ENCODE measurements around the gene SLC17A9. TPM values are rescaled to one million over a fixed set of nuclear protein-coding genes. Genes with fewer than 3 reads are reported as not detected.

SLC17A9 gene, protein sequence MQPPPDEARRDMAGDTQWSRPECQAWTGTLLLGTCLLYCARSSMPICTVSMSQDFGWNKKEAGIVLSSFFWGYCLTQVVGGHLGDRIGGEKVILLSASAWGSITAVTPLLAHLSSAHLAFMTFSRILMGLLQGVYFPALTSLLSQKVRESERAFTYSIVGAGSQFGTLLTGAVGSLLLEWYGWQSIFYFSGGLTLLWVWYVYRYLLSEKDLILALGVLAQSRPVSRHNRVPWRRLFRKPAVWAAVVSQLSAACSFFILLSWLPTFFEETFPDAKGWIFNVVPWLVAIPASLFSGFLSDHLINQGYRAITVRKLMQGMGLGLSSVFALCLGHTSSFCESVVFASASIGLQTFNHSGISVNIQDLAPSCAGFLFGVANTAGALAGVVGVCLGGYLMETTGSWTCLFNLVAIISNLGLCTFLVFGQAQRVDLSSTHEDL
- total RNA-seq (ENCODE audit: unreplicated experiment): 7.0 TPM
- long read RNA-seq, partial matches to known transcripts: 0 of 1 reads
- long read RNA-seq, other reads (novel, unspliced or antisense): 1 of 1 reads

DNA sequence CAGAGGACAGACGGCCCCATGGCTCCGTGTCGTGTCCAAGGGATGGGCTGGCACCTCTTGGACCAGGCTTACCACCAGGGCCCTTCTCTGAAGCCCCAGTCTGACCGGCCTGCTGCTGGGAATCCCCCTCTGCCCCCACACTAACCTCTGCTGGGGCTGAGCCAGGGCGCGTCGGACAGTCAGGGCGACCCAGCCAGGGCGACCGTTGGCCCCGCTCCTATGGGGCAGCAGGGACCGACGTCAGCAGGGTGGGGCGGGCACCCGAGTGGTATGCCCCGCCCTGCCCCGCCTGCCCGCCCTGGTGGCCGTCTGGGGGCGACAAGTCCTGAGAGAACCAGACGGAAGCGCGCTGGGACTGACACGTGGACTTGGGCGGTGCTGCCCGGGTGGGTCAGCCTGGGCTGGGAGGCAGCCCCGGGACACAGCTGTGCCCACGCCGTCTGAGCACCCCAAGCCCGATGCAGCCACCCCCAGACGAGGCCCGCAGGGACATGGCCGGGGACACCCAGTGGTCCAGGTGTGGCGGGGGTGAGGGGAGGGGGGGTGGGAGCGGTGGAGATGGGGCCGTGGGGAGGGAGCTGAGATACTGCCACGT lies at the start of gene SLC17A9:
SLC17A9 (plus strand) TSS at position 337 of the 595 bp plus-strand sequence; CDS start at position 459, 122 bp downstream.
- H3K27me3 Mint-ChIP-seq (ENCODE audit: unreplicated experiment): peaks cover 5% of the 10 kb centered on the region
- DNase-seq (ENCODE audit: low spot score): peak; percentile 41
- H3K27ac Mint-ChIP-seq (ENCODE audit: unreplicated experiment): no peak within 1 kb of the TSS
- no peak within 1 kb of the TSS for H3K4me3 Mint-ChIP-seq (ENCODE audit: unreplicated experiment)
- H3K4me1 Mint-ChIP-seq (ENCODE audit: unreplicated experiment): peaks cover 10% of the 10 kb centered on the region
- H3K9me3 Mint-ChIP-seq (ENCODE audit: unreplicated experiment): no peaks in the 10 kb centered on the region
- H3K36me3 Mint-ChIP-seq (ENCODE audit: low read depth, unreplicated experiment): peaks cover 10% of the 10 kb centered on the region
- TF ChIP-seq, protein P1, sequence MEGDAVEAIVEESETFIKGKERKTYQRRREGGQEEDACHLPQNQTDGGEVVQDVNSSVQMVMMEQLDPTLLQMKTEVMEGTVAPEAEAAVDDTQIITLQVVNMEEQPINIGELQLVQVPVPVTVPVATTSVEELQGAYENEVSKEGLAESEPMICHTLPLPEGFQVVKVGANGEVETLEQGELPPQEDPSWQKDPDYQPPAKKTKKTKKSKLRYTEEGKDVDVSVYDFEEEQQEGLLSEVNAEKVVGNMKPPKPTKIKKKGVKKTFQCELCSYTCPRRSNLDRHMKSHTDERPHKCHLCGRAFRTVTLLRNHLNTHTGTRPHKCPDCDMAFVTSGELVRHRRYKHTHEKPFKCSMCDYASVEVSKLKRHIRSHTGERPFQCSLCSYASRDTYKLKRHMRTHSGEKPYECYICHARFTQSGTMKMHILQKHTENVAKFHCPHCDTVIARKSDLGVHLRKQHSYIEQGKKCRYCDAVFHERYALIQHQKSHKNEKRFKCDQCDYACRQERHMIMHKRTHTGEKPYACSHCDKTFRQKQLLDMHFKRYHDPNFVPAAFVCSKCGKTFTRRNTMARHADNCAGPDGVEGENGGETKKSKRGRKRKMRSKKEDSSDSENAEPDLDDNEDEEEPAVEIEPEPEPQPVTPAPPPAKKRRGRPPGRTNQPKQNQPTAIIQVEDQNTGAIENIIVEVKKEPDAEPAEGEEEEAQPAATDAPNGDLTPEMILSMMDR (IDR thresholded peaks at IDR 0.05; ENCODE audit: unreplicated experiment): no peak

DNA sequence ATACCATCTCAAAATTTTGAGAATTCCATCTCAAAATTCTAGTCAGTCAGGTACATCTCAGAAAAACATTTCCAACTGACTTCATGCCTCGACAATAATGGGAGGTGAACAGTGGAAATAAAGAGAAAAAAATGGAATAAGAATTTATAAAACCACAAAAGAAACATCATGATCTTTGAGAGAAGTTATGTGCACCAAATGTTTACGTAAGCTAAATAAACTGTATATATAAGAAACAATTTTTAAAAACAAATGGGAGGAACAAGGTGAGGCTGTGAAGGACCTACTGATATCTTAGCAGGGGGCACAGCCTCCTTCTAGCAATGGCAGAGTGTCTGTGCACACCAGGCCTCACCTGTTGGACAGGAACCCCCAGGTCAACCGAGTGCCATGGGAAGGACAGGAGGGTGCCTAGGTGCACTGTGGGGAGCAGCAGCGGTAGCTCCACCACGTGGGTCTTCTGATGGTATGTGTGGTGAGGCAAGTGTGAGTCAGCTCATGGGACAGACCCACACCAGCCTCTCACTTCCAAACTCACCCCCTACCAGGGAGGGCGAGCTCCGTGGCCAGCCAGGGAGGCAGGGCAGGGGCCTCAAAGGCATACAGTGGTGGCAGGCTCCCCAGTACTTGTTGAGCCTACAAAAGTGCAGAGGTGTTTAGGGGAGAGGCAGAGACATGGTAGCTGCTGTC lies 49.4 kb upstream of the SLC17A9 start:
- H3K27ac Mint-ChIP-seq (ENCODE audit: unreplicated experiment): no peak overlapping the region
- H3K4me1 Mint-ChIP-seq (ENCODE audit: unreplicated experiment): peaks cover 26% of the 10 kb centered on the region
- no peak for DNase-seq (ENCODE audit: low spot score)
- no peak overlapping the region for H3K4me3 Mint-ChIP-seq (ENCODE audit: unreplicated experiment)
- peaks cover 48% of the 10 kb centered on the region for H3K36me3 Mint-ChIP-seq (ENCODE audit: low read depth, unreplicated experiment)
- TF ChIP-seq, protein P1 (IDR thresholded peaks at IDR 0.05; ENCODE audit: unreplicated experiment): no peak
- no peaks in the 10 kb centered on the region for H3K9me3 Mint-ChIP-seq (ENCODE audit: unreplicated experiment)
- peaks cover 8% of the 10 kb centered on the region for H3K27me3 Mint-ChIP-seq (ENCODE audit: unreplicated experiment)

DNA sequence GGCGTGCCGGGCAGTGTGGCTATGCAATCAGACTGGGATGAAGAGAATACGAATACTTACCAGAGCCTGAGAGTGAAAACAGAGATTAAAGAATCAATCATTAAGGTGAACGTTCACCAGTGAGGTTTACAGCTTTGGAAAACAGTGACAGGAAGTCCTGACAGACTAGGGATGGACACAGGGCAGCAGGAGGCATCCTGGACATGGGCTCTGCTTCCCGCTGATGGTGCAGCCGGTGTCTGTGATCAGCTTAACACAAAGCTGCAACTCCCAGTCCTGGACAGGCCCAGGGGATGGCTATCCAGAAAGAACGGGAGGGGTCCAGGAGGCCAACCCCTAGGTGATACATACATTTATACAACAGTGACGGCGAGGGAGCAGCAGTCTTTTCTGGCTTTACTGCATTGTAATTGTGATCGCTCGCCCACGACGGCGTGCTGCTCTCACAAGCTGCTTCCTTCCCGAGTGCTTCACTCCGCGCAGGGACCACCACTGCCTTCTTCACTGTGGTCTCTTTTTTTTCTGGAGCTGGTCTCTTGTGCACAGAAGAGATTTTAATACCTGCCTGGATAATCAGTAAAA lies 46.9 kb upstream of the SLC17A9 start:
- no peaks in the 10 kb centered on the region for H3K9me3 Mint-ChIP-seq (ENCODE audit: unreplicated experiment)

DNA sequence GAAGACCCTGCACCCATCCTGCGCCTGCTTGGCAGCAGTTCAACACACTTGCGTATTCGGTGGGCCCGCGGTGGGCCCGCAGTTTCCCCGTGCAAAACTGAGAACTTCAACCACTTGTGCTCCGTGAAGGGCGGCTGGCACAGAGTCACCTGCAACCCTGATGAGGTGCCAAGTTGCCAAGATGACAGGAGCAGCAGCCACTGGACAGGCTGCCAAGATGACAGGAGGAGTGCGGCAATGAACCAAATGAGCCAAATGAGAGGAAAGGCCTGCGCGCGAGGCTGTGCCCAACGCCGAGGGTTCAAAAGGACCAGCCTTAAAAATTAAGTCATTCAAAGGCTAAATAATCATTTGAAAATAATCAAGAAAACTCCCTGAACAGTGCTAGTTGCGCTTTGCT lies 46.3 kb upstream of the SLC17A9 start:
- H3K4me3 Mint-ChIP-seq (ENCODE audit: unreplicated experiment): no peak overlapping the region
- no peaks in the 10 kb centered on the region for H3K9me3 Mint-ChIP-seq (ENCODE audit: unreplicated experiment)
- H3K27ac Mint-ChIP-seq (ENCODE audit: unreplicated experiment): no peak overlapping the region
- H3K27me3 Mint-ChIP-seq (ENCODE audit: unreplicated experiment): peaks cover 5% of the 10 kb centered on the region
- H3K4me1 Mint-ChIP-seq (ENCODE audit: unreplicated experiment): peaks cover 14% of the 10 kb centered on the region
- TF ChIP-seq, protein P1 (IDR thresholded peaks at IDR 0.05; ENCODE audit: unreplicated experiment): no peak
- peaks cover 72% of the 10 kb centered on the region for H3K36me3 Mint-ChIP-seq (ENCODE audit: low read depth, unreplicated experiment)
- no peak for DNase-seq (ENCODE audit: low spot score)

More for the DNA sequence above, 46.9 kb upstream of the SLC17A9 start:
- DNase-seq (ENCODE audit: low spot score): no peak
- Mint-ChIP-seq H3K27ac (ENCODE audit: unreplicated experiment) (peak overlapping the region; percentile 58), H3K4me3 (ENCODE audit: unreplicated experiment) (peak overlapping the region; percentile 35), H3K27me3 (ENCODE audit: unreplicated experiment) (peaks cover 5% of the 10 kb centered on the region), H3K4me1 (ENCODE audit: unreplicated experiment) (peaks cover 20% of the 10 kb centered on the region), H3K36me3 (ENCODE audit: low read depth, unreplicated experiment) (peaks cover 69% of the 10 kb centered on the region)
- TF ChIP-seq, protein P1 (IDR thresholded peaks at IDR 0.05; ENCODE audit: unreplicated experiment): no peak
